Measurements from ENCODE around the gene SLC36A4.
"Not testable (repeated sequence)": the region's sequence is repeated elsewhere in the genome, so short reads cannot be mapped to it uniquely, and the experiment has no call there.

Gene SLC36A4

GRCh38 chr11:93128574-93128973 lies 69.2 kb downstream of the SLC36A4 start:
- intact Hi-C loops (cut with micrococcal nuclease) = no loop called here
- Mint-ChIP-seq H3K4me1 (ENCODE audit: low read depth) (no peaks in the 10 kb centered on the region), H3K4me3 (no peak overlapping the region), H3K36me3 (ENCODE audit: low read depth) (no peaks in the 10 kb centered on the region), H3K27me3 (peaks cover 9% of the 10 kb centered on the region), H3K27ac (no peak overlapping the region), H3K9me3 (no peaks in the 10 kb centered on the region)

GRCh38 chr11:93123351-93123898 lies 74.4 kb downstream of the SLC36A4 start:
- intact Hi-C loops (cut with micrococcal nuclease) = no loop called here
- no peaks in the 10 kb centered on the region for H3K9me3 Mint-ChIP-seq
- no peak overlapping the region for H3K27ac Mint-ChIP-seq
- H3K4me3 Mint-ChIP-seq = no peak overlapping the region
- H3K27me3 Mint-ChIP-seq = peaks cover 10% of the 10 kb centered on the region
- H3K4me1 Mint-ChIP-seq (ENCODE audit: low read depth) = no peaks in the 10 kb centered on the region
- H3K36me3 Mint-ChIP-seq (ENCODE audit: low read depth) = no peaks in the 10 kb centered on the region

GRCh38 chr11:93122535-93123235 lies 75.1 kb downstream of the SLC36A4 start:
- H3K27me3 Mint-ChIP-seq = peaks cover 11% of the 10 kb centered on the region
- H3K4me3 Mint-ChIP-seq = no peak overlapping the region
- intact Hi-C loops (cut with micrococcal nuclease) = no loop called here
- H3K27ac Mint-ChIP-seq = no peak overlapping the region
- no peaks in the 10 kb centered on the region for H3K9me3 Mint-ChIP-seq
- H3K4me1 Mint-ChIP-seq (ENCODE audit: low read depth) = no peaks in the 10 kb centered on the region
- H3K36me3 Mint-ChIP-seq (ENCODE audit: low read depth) = no peaks in the 10 kb centered on the region

GRCh38 chr11:93118276-93118675 lies 79.5 kb downstream of the SLC36A4 start:
- Mint-ChIP-seq H3K4me1 (ENCODE audit: low read depth) (no peaks in the 10 kb centered on the region), H3K4me3 (no peak overlapping the region)
- intact Hi-C loops (cut with micrococcal nuclease) = no loop called here

GRCh38 chr11:93117565-93117964 lies 80.2 kb downstream of the SLC36A4 start:
- intact Hi-C loops (cut with micrococcal nuclease) = no loop called here
- H3K27ac Mint-ChIP-seq = no peak overlapping the region
- peaks cover 14% of the 10 kb centered on the region for H3K27me3 Mint-ChIP-seq
- no peaks in the 10 kb centered on the region for H3K36me3 Mint-ChIP-seq (ENCODE audit: low read depth)
- H3K9me3 Mint-ChIP-seq = no peaks in the 10 kb centered on the region
- H3K4me3 Mint-ChIP-seq = no peak overlapping the region
- no peaks in the 10 kb centered on the region for H3K4me1 Mint-ChIP-seq (ENCODE audit: low read depth)

More at GRCh38 chr11:93118276-93118675, 79.5 kb downstream of the SLC36A4 start:
- Mint-ChIP-seq H3K27me3 (peaks cover 9% of the 10 kb centered on the region), H3K9me3 (no peaks in the 10 kb centered on the region), H3K36me3 (ENCODE audit: low read depth) (no peaks in the 10 kb centered on the region), H3K27ac (no peak overlapping the region)

GRCh38 chr11:93116641-93117441 lies 81.0 kb downstream of the SLC36A4 start:
- Mint-ChIP-seq H3K27ac (no peak overlapping the region), H3K27me3 (peaks cover 14% of the 10 kb centered on the region), H3K4me3 (no peak overlapping the region), H3K36me3 (ENCODE audit: low read depth) (no peaks in the 10 kb centered on the region), H3K4me1 (ENCODE audit: low read depth) (no peaks in the 10 kb centered on the region), H3K9me3 (no peaks in the 10 kb centered on the region)
- intact Hi-C loops (cut with micrococcal nuclease) = no loop called here

GRCh38 chr11:93114304-93114703 lies 83.5 kb downstream of the SLC36A4 start:
- intact Hi-C loops (cut with micrococcal nuclease) = no loop called here
- no peak overlapping the region for H3K4me3 Mint-ChIP-seq
- H3K27ac Mint-ChIP-seq = no peak overlapping the region
- no peaks in the 10 kb centered on the region for H3K9me3 Mint-ChIP-seq
- peaks cover 12% of the 10 kb centered on the region for H3K27me3 Mint-ChIP-seq
- H3K36me3 Mint-ChIP-seq (ENCODE audit: low read depth) = no peaks in the 10 kb centered on the region
- peaks cover 6% of the 10 kb centered on the region for H3K4me1 Mint-ChIP-seq (ENCODE audit: low read depth)

- Mint-ChIP-seq H3K4me1 (ENCODE audit: low read depth) (peaks cover 6% of the 10 kb centered on the region), H3K4me3 (no peak overlapping the region), H3K9me3 (no peaks in the 10 kb centered on the region), H3K36me3 (ENCODE audit: low read depth) (no peaks in the 10 kb centered on the region), H3K27me3 (peaks cover 12% of the 10 kb centered on the region), H3K27ac (no peak overlapping the region)
- intact Hi-C loops (cut with micrococcal nuclease) = no loop called here
These were observed 84.0 kb downstream of the SLC36A4 start for GRCh38 chr11:93113824-93114223.

- H3K27me3 Mint-ChIP-seq; H3K9me3 Mint-ChIP-seq; H3K27ac Mint-ChIP-seq; H3K4me3 Mint-ChIP-seq; H3K36me3 Mint-ChIP-seq (ENCODE audit: low read depth); intact Hi-C loops (cut with micrococcal nuclease); H3K4me1 Mint-ChIP-seq (ENCODE audit: low read depth): not testable (repeated sequence)
These were observed 86.6 kb downstream of the SLC36A4 start for GRCh38 chr11:93111147-93111546.

GRCh38 chr11:93100211-93100610 lies 97.6 kb downstream of the SLC36A4 start:
- Mint-ChIP-seq H3K27me3 (peaks cover 2% of the 10 kb centered on the region), H3K27ac (no peak overlapping the region), H3K4me3 (no peak overlapping the region), H3K36me3 (ENCODE audit: low read depth) (no peaks in the 10 kb centered on the region), H3K9me3 (peaks cover 21% of the 10 kb centered on the region), H3K4me1 (ENCODE audit: low read depth) (no peaks in the 10 kb centered on the region)
- intact Hi-C loops (cut with micrococcal nuclease) = no loop called here

GRCh38 chr11:93099806-93100205 lies 98.0 kb downstream of the SLC36A4 start:
- H3K27ac Mint-ChIP-seq = no peak overlapping the region
- peaks cover 23% of the 10 kb centered on the region for H3K9me3 Mint-ChIP-seq
- peaks cover 2% of the 10 kb centered on the region for H3K27me3 Mint-ChIP-seq
- H3K4me1 Mint-ChIP-seq (ENCODE audit: low read depth) = no peaks in the 10 kb centered on the region
- intact Hi-C loops (cut with micrococcal nuclease) = no loop called here
- H3K36me3 Mint-ChIP-seq (ENCODE audit: low read depth) = no peaks in the 10 kb centered on the region
- H3K4me3 Mint-ChIP-seq = no peak overlapping the region
